Astrocyte of the spinal cord (primary cell): ENCODE results near the gene GPR61.
A peak's percentile ranks its signal among the peaks of the same experiment; 100 is the strongest.

Experiments used
- DNase-seq: peaks from one replicate; pipeline ENCODE4 v3.0.0; 2011; ENCODE audit warnings: low read depth, low spot score
- H3K4me3 ChIP-seq: 2 replicates; pipeline ENCODE4 v1.5.1; 2011; ENCODE audit warnings: low read depth, mild to moderate bottlenecking, low read length, moderate library complexity
- in situ Hi-C: cut with HindIII; loops from 2 replicates; pipeline ENCODE4 v1.10.0; 2017; ENCODE audit warnings: low sequenced_read_pairs
- TF ChIP-seq, protein P1 (sequence below): IDR thresholded peaks from 2 replicates; pipeline ENCODE4 v1.5.1; 2012; ENCODE audit warnings: low read depth, mild to moderate bottlenecking, low read length, inconsistent platforms

GPR61 gene, protein sequence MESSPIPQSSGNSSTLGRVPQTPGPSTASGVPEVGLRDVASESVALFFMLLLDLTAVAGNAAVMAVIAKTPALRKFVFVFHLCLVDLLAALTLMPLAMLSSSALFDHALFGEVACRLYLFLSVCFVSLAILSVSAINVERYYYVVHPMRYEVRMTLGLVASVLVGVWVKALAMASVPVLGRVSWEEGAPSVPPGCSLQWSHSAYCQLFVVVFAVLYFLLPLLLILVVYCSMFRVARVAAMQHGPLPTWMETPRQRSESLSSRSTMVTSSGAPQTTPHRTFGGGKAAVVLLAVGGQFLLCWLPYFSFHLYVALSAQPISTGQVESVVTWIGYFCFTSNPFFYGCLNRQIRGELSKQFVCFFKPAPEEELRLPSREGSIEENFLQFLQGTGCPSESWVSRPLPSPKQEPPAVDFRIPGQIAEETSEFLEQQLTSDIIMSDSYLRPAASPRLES

DNA sequence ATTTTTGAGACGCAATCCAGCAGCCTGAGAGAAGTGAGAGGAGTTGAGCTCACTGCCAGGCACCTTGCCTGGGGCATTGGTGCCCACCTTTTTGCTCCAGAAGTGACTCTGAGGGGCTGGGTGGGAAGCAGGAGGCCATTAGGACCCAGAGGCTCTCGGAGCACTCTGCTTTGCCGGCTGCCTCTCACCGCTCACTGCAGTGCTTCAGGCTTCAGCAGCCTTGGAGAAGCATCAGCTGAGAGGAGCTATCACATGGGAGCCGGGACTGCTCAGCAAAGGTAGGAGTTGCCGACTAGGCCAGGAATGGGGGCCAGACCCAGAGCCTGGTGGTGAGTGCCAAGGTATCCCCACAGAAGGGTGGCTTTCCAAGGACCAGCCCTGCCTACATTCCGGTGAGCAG lies at the start of gene GPR61:
GPR61 (plus strand) TSS at position 197 of the 400 bp plus-strand sequence. CDS start 3,151 bp downstream, outside the sequence.
- in situ Hi-C loops, result no loop called here
- no peak within 1 kb of the TSS for H3K4me3 ChIP-seq
- no peak for DNase-seq
- TF ChIP-seq, protein P1, sequence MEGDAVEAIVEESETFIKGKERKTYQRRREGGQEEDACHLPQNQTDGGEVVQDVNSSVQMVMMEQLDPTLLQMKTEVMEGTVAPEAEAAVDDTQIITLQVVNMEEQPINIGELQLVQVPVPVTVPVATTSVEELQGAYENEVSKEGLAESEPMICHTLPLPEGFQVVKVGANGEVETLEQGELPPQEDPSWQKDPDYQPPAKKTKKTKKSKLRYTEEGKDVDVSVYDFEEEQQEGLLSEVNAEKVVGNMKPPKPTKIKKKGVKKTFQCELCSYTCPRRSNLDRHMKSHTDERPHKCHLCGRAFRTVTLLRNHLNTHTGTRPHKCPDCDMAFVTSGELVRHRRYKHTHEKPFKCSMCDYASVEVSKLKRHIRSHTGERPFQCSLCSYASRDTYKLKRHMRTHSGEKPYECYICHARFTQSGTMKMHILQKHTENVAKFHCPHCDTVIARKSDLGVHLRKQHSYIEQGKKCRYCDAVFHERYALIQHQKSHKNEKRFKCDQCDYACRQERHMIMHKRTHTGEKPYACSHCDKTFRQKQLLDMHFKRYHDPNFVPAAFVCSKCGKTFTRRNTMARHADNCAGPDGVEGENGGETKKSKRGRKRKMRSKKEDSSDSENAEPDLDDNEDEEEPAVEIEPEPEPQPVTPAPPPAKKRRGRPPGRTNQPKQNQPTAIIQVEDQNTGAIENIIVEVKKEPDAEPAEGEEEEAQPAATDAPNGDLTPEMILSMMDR, result no peak

DNA sequence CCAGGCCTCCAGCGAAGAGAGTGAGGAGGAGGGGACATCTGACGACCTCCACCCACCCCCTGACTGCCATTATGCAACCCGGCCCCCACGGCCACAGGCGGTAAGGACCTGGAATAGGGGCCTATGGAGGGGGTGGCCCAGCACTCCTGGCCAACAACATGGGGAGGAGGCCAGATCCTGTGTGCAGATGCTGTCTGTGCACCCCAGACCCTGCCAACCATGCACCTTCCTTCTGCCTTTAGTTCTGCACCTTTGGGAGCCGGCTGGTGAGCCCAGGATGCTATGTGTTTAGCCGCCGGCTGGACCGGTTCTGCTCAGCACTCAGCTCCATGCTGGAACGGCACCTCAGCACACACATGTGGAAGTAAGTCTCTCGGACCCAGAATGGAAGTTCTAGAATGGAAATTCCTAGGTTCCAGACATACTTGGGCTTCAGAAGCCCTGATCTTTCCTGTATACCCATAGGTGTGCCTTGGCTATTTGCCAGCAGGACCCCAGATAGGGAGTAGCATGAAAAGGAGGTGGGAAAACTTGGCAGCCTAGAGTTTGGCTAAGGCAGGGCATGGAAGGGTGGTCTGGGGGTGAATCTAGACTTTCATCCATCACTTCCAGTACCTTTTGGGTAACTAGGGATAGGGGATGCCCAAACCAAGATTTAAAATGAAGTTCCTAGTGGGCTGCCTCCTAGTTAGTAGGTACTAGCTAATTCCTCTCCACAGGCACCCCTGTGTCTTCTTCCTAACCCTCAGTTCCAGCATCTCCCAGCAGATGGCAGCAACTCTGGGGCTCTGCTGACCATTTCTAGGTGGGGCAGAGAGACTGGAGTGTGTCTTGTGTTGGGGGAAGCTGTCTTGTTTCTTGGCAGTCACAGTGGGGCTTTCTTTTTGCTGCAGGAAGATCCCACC lies 49.4 kb upstream of the GPR61 start:
- in situ Hi-C loops, result no loop called here

DNA sequence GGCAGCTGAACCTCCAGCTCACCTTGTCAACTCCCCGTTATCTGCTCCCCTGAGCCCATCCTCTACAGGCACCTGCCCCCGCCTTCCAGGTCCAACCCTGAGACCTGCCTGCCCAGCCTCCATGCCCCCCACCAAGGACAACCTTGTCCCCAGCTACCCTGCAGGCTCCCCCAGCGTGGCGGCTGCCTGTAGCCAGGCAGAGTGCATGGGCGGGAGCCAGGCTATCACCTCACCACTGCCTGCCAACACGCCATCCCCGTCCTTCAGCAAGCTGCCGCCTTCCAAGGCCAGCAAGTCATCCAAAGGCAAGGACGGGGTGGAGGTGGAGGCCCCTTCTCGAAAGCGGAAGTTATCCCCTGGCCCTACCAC lies 48.8 kb upstream of the GPR61 start:
- H3K4me3 ChIP-seq, result no peak overlapping the region
- DNase-seq, result no peak
- in situ Hi-C loops, result no loop called here
- TF ChIP-seq, protein P1, result no peak

More for the DNA sequence above, 49.4 kb upstream of the GPR61 start:
- H3K4me3 ChIP-seq, result no peak overlapping the region
- TF ChIP-seq, protein P1, result peak; percentile 96
- DNase-seq, result peak; percentile 58

DNA sequence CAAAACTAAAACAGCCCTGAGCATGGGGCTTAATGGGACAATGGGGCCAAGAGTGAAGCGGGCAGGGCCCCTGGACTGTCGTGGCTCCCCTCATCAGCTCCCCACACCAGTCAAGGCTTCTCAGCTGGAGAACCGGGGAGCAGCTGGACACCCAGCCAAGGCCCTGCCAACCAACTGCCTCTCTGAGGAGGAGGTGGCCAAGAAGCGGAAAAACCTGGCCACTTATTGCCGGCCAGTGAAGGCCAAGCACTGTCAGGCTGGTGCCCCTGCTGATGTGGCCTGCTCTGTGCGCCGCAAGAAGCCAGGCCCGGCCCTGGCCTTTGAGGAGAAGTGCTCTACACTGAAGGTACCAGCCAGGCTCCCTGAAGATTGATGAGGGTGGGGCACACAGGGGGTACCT lies 48.3 kb upstream of the GPR61 start:
- TF ChIP-seq, protein P1, result no peak
- no peak overlapping the region for H3K4me3 ChIP-seq
- in situ Hi-C loops, result no loop called here
- DNase-seq, result no peak

DNA sequence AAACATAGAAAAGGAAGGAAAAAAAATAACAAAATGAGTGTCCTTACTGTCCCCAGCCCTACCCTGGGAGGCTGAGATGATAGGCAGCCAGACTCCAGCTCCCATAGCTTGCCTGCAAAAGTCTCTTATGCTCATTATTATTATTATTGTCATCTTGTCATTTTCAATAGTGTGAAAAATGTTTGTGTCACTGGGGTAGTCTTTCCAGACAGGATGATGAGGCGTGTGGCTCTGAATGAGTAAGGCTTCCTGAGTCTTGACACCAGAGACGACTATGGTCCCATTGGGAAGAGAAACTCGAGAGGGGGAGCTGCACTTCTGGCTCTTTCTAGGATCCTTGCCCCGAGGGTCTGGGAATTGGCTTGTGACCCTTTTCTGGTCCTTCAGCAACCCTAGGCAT lies 46.9 kb upstream of the GPR61 start:
- DNase-seq, result no peak
- in situ Hi-C loops, result no loop called here
- TF ChIP-seq, protein P1, result no peak
- H3K4me3 ChIP-seq, result no peak overlapping the region

DNA sequence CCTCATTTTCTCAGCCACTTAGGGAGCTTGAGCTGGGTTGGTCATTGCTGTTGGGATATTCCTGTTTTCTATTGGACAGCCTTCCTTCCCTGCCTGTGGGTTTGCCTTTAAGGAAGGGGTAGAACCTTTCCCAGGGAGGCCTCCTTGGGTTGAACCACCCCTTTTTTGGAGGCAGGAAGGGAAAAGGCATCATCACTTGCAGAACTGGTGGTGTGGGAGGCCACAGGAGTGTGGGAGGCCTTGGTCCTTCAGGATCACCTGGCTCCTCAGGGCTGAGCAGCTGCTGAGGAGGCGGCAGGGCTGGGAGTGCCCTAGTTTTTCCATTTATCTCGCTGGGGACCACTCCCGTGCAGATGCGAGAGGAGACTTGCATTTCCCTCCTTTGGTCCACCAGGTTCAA lies 46.4 kb upstream of the GPR61 start:
- TF ChIP-seq, protein P1, result no peak
- no peak overlapping the region for H3K4me3 ChIP-seq
- in situ Hi-C loops, result no loop called here
- no peak for DNase-seq
